Ramos (cell line): ENCODE data around the gene SFRP4.
"Not testable (repeated sequence)": the region's sequence is repeated elsewhere in the genome, so short reads cannot be mapped to it uniquely, and the experiment has no call there.

ENCODE experiments used
- in situ Hi-C: fragments of 300-500 bp; cut with MboI; formaldehyde crosslinking; loops from one replicate; pipeline ENCODE4 v1.14.3; 2022; ENCODE audit warnings: low sequenced_read_pairs; ENCODE audit not compliant: unreplicated experiment

SFRP4 gene

DNA sequence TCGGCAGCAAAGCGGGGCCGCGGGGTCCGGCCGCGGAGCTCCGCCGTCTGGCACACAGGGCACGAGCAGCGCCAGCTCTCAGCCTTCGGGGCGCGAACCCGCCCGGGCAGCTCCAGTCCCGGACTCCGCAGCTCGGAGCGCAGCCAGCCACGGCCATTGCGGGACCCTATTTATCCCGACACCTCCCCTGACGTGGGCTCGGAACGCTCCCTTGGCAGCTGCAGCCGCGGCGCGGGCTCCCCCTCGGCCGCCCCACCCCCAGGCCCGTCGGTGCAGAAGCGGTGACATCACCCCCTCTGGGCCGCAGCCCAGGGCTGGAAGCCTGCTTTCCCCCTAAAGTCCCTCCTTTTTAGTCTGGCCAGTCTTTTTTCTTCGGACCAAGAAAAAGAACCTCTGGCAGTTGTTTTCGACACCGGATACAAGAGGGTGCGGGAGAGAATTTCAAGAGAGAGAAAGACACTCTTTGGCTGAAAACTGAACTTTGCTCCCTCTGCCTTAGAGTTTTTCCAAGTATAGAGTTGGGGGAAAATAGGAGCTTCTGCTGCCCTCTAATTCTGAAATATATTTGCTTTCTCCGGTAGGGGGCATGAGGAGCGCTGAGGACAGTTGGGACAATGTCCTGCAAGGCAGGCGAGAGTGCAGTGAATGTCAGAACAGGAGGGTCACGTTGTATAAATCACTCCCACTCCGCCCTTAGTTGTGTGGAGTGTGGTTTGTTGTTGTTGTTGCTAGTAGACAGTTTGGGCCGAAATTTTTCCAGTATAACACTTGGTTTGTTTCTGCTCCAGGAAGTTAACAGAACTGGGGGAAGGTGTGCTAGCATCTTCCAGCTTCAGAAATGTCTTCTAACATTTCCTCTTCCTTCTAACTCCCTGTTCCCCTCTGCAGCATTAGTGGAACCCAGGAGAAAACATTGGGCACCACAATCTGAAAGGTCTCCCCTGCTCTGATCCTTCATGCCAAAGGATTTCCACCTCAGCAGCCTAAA lies at the start of gene SFRP4:
TSS of gene SFRP4 (minus strand) at position 145 of the 988 bp plus-strand sequence. CDS start 280 bp downstream, outside the sequence.
- in situ Hi-C loops: no loop called here

DNA sequence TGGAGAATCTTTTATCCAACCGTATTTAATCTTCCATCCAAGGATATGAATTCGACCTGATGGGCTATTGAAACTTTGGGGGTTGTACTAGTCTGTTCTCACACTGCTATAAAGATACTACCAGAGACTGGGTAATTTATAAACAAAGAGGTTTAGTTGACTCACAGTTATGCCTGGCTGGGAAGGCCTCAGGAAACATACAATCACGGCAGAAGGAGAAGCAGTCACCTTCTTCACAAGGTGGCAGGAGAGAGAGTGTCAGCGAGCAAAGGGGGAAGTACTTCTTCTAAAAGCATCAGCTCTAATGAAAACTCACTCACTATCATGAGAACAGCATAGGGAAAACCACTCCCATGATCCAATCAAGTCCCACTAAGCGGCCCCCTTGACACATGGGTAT lies 47.6 kb upstream of the SFRP4 start:
- in situ Hi-C loops: no loop called here

DNA sequence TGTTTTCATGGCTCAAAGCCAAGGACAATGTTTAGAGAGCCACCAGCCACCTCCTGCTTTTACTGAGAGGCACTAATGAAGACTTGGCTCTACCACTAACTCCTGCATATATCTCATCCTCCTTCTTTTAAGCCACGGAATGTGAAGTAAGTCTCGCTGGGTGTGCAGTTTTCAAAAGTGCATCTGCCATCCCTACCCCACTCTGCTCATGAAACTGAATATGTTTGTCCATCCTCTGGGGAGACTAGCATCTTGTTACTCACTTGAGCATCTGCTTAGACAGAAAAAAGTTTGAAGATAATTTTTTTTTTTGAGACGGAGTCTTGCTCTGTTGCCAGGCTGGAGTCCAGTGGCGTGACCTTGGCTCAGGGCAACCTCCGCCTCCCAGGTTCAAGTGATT lies 44.6 kb upstream of the SFRP4 start:
- in situ Hi-C loops: no loop called here

DNA sequence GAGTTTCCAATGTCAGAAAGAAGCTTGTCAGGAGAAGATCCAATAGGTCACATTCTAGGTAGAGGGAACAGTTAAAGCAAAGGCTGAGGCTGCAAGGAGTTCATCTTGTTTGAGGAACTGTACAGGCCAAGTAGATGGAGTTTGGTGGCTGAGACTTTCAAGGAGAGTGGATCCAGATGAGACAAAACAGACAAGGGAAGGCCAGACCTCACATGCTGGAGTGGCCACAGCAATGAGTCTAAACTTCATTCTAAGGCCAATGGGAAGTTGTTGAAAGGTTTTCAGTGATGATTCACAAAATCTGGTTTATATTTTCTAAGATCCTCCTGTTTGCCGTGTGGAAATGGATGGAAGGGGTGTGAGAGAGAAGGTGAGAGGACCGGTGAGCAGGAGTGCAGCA lies 43.9 kb upstream of the SFRP4 start:
- in situ Hi-C loops: no loop called here

DNA sequence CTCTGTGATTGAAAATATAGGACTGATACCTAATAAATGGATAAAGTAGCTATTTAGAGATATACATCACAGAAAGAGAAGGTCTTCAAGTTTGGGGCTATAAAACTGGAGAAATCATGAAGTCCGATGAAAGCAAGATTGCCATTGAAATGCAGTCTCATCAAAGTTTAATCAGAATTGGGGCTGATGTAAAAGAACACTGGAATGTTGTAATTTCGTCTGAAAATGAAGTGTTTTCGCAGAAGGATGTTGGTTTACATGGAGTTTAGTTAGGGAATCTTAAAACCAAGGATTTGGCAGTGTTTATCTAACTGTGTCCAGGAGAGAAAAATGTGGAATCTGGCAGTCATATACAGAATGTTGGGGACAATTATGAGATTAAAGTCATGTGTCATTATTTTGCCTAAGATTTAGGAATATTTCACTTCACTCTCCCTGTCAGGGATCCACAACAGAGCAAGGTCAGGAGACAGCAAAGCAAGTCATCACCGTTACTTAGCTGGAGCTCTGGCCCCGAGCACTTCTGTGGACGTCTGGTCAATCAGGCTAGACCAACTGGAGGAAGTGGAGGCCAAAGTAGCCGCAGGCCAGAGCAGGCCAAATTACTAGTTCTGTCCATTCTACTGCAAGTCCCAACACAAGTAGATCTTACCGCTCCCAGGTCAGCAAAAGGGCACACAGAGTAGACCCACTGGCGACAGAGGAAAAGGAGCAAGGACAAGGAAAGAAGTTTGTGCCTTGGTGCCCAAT lies 40.8 kb upstream of the SFRP4 start:
- in situ Hi-C loops: no loop called here

DNA sequence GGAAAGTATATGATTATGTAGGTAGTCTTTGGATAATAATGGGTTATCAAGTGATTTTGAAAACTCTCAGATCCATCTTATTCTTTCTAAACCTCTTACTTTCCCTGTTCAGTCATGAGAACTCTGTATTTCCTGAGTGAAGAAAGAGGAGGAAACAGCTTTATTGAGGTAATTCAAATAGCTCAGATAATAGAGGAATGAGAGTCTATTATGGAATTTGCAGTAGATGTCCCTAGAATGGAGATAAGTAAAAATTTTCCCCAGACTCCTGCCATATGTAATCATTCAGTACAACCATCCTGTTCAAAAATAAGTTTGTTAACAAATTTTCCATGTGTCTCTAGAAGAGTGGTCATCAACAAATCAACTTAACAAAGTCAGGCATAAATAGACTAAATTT lies 40.2 kb upstream of the SFRP4 start:
- in situ Hi-C loops: no loop called here

DNA sequence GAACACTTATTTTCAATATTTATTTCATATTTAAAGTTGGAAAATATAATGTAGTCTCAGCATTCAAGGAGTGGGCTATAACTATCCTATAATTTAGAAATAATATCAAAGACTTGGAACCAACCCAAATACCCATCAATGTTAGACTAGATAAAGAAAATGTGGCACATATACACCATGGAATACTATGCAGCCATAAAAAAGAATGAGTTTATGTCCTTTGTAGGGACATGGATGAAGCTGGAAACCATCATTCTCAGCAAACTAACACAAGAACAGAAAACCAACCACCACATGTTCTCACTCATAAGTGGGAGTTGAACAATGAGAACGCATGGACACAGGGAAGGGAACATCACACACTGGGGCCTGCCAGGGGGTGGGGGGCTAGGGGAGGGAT lies 37.6 kb upstream of the SFRP4 start:
- in situ Hi-C loops: not testable (repeated sequence)

DNA sequence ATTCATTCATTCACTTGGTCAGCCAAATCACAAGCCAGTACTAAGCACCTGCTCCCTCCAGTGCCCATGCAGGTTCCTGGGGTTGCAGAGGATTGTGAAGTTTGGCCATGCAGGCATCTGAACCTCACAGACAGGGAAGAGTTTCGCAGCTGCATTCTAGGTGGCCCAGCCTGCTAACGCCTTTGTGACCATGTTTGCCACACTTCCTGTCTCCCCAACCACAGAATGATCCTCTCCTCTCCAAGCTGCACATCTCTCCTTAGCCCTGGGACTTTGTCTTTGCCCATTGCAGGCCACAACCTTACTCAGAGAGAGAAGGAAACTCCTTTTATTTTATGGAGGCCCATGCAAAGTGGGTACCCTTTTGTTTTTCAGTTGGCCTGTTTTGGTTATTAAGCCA lies 35.6 kb upstream of the SFRP4 start:
- in situ Hi-C loops: no loop called here

DNA sequence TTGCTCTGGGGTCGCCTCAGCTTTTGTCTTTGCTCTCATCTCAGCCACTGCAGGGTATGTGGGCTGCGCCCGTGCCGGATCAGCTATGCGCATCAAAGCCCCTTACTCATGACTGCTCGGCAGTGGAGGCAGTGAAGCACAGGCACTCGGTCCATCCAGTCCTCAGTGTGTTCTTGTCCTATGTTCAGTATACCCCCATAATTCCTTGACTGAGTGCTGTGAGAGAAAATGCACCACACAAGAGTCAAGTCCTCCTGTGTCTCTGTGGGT lies 31.3 kb upstream of the SFRP4 start:
- in situ Hi-C loops: no loop called here

DNA sequence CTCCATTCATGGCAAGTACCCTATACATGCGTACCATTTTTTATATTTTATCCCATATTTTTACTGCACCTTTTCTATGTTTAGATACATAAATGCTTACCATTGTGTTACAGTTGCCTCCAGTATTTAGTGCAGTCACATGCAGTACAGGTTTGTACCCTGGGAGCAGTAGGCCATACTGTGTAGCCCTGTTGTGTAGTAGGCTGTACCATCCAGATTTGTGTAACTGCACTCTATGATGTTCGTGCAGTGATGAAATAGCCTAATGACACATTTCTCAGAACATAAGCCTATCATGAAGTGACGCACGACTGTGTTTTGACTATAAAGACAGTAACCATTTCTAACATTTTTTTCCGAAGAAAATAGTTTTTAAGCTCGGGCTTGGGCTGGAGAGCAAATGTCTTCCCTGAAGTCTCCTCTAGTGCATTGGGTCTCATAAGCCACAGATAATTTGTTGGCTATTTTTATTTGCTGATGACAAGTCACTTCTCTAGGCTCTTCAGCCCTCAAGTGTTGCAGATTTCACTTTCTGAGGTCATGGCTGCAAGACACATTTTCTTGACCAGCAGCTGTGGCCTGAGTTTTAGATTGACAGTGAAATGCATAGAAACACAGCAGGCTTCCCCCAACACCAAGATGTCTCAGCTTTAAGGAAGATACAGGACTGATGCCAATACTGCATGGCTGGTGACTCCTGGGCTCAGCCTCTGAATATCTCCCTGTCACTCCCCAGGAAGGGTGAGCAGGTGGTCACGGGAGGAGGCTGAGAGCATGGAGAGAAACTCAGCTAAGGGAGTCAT lies 30.7 kb upstream of the SFRP4 start:
- in situ Hi-C loops: no loop called here

DNA sequence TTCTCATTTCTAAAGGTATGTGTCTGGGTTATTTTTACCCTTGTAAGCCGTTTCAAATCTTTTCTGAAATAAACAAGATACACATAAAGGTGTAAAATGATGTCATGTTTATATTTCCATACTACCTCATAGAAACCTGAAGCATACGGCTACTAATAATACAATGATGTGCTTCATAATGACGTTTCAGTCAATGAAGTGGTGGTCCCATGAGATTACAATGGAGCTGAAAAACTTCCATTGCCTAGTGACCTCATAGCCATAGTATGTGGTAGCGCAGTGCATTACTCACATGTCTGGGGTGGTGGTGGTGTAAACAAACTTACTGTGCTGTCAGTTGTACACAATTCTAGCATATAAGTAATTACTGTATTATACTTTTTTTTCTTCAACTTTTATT lies 28.7 kb upstream of the SFRP4 start:
- in situ Hi-C loops: no loop called here

DNA sequence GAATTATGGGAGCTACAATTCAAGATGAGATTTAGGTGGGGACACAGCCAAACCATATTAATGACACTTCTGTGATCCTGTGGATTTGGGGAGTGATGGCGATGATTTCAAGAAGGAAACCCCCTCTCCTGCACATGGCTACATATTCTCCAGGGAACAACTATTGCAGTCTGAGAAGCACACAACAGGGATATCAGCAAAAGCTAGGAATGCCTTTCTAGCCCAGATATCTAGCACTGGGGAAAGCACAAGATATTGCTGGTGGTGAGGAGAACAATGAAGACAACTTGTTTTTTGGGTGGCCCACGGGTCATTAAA lies 28.1 kb upstream of the SFRP4 start:
- in situ Hi-C loops: no loop called here

DNA sequence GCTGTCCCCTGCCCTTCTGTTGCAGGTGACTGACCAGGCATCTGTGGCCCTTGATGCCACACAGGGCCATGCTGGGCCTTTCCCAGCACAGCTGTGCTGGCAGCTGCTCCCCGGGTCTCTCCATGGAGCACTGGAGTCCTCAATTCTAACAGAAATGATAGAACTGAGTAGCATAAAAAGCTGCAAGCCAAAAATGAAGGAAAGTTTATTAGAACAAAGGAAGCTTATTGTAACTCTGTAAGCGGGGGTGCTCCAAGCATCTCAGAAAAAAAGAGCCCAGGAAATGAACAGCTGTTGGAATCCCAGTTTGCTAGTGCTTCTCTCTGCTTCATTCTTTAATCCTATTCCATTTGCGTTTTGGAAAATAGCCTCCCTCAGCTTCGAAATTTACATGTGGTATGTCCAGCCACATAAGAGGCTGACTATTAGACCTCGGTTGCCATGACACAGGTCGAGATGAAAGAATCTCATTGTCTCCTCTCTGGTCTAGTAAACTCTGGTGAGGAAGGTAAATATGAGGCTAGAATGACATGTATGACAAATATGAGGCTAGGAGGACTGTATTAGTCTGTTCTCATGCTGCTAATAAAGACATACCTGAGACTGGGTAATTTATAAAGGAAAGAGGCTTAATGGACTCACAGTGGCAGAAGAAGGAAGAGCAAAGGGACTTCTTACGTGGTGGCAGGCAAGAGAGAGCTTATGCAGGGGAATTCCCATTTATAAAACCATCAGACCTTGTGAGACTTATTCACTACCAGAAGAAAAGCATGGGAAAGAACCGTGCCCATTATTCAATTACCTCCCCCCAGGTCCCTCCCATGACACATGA lies 27.5 kb upstream of the SFRP4 start:
- in situ Hi-C loops: no loop called here

DNA sequence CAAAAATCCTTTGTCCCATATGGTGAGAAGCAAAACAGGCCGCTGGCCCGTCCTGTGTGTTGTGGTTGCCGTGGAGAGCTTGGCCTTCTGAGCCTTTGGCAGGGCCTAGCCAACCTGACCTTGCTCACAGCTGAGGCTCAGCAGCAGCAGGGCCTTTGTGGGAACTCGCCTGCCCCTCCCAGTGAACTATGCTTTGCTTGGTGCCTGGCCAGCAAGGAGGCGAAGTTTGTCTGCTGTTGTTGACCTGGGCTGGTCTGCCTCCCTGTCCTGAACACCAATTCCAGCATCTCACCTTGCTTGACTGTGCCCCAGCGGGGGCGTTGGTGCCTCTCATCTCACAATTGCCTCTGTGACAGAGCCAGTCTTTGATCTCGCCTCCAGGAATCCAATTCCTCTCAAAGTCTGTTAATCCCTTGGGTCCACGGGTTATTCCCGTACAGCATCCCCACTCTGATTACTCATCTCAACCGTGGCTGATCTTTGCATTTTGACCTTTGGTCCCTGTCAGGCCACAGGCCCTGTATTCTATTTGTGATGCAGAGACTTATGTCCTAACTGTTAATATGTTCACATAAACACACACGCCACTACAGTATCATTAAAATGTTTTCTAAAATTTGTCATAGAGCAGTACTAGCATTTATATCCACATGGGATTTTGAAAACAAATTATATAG lies 26.5 kb upstream of the SFRP4 start:
- in situ Hi-C loops: no loop called here

DNA sequence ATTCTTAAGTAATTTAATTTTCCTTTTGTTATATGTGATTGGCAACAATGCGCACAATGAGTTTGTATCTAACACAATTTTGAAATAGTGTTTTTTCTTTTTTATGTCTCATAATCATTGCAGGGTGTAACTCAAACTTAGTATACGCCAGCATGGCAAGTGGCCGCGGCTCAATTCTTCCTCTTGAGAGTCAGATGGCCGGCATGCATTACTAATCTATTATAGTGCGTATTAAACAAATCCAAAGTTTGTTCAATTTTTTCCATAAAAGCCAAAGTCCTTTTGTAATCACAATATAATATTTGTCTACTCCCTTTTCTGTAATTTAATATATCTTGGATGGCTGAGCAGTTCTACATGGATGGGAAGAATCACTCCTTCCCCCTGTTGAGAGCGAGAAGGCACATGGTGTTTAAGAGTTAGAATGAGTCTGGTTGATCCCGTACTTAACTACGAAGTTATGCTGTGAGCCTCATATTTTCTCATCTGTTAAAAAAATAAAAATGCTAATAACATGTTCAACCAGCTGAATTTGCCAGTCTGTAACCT lies 16.5 kb upstream of the SFRP4 start:
- in situ Hi-C loops: no loop called here

DNA sequence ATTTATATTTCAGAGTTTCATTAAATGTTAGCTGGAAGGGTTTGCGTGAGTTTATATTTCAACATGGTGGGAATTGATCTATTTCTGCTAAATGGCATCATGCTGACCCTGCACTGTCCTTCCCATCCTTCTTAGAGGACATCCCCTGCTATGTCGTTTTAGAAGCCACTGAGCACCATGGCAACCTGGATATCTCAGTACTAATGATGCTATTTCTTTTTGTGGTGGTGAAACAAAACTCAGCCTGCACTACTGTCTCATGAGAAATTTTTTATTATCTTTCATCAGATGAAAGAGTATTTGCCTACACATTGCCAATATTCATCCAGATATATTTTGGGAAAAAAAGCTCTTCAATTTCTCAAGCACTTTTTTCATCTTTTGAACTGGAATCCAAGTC lies 15.9 kb upstream of the SFRP4 start:
- in situ Hi-C loops: no loop called here

DNA sequence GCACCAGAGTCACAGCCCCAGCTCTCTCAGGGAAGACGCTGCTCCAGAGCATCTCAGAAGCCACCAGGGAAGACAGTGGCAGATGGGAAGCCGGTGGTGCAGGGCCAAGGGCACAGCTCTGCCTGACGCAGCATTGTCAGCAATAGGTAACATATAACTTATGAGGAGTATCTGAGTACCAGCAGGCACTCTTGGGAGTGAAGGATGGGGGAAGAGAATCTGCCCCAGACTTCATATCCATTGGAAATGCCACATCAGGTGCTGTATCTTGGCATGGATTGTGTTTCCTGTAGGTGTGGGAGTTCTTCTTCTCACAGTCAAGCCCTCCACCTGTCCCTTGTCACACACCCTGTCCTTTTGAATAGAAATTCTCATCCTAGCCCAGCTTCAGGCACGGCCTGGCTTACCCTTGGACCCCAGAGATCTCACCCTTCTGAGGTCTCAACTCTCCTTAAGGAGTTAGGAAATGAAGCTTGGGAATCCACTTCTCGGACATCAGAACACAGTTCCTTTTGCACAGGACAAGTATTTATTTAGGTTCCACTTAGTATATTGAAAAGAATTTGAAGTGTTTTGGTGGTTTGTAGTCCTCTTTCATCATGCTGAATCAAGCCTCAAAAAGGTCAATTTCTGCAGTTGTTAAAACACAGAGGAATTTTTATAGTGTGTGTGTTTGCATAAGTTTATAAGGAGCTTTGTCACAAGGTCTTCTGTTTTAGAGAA lies 13.8 kb upstream of the SFRP4 start:
- in situ Hi-C loops: no loop called here

DNA sequence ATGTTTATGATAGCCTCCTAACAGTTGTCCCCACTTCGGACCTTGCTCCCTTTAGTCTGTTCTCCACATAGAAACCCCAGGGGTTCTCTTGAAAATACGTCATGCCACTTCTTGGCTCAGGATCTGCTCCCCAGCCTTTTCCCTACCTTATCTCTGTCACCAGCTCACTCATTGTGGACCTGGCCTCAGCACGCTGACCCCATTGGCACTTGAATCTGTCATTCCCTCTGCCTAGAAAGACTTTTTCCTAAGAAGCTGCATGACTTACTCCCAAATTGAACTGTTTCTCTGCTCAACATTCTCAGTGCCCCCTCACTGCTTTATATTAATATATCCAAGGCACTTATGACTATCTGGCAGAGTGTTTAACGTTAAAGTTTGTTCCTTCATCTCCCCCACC lies 12.3 kb upstream of the SFRP4 start:
- in situ Hi-C loops: no loop called here
